ENCODE results near the gene HNRNPA2B1. TPM values are rescaled to one million over a fixed set of nuclear protein-coding genes. Genes with fewer than 3 reads are reported as not detected.

The HNRNPA2B1 gene
- total and polyA plus RNA-seq, 7 donors: 323 to 688 (median 482) TPM

DNA sequence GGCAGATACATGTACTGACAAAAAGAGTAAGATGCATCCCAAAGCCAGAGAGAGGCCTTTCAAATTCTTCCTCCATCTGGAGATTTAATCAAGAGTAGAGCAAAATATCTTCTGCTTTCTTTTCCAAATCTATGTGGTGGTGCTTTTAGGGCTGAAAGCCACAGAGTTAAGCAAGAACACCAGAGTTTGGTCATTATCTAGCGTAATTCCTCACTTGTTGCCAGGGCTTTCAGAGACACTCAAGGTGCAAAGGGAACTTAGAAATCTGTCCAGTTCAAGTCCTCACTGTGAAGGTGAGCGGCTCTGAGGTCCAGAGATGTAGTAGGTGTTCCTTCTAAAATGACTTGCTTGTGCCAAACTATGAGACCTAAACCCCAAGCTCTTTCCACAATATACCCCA lies 59.5 kb downstream of the HNRNPA2B1 start:
- Histone ChIP-seq H3K27ac (no peak overlapping the region), H3K4me1 (no peaks in the 10 kb centered on the region), H3K4me3 (no peak overlapping the region), H3K36me3 (ENCODE audit: insufficient read depth in 1 of 2, low read depth in 1 of 2) (no peaks in the 10 kb centered on the region), H3K27me3 (ENCODE audit: insufficient read depth in 3 of 3, low read length in 2 of 3) (no peaks in the 10 kb centered on the region), H3K9me3 (no peaks in the 10 kb centered on the region)
- DNase-seq: no peak
- WGBS, 3 donors: 85 to 91% (median 86%) methylated on average over 2 of the region's 2 CpGs
- intact Hi-C loops (cut with DNase I): no loop called here
- TF ChIP-seq, protein P1, sequence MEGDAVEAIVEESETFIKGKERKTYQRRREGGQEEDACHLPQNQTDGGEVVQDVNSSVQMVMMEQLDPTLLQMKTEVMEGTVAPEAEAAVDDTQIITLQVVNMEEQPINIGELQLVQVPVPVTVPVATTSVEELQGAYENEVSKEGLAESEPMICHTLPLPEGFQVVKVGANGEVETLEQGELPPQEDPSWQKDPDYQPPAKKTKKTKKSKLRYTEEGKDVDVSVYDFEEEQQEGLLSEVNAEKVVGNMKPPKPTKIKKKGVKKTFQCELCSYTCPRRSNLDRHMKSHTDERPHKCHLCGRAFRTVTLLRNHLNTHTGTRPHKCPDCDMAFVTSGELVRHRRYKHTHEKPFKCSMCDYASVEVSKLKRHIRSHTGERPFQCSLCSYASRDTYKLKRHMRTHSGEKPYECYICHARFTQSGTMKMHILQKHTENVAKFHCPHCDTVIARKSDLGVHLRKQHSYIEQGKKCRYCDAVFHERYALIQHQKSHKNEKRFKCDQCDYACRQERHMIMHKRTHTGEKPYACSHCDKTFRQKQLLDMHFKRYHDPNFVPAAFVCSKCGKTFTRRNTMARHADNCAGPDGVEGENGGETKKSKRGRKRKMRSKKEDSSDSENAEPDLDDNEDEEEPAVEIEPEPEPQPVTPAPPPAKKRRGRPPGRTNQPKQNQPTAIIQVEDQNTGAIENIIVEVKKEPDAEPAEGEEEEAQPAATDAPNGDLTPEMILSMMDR (IDR thresholded peaks at IDR 0.05): no peak
- ATAC-seq: no peak

DNA sequence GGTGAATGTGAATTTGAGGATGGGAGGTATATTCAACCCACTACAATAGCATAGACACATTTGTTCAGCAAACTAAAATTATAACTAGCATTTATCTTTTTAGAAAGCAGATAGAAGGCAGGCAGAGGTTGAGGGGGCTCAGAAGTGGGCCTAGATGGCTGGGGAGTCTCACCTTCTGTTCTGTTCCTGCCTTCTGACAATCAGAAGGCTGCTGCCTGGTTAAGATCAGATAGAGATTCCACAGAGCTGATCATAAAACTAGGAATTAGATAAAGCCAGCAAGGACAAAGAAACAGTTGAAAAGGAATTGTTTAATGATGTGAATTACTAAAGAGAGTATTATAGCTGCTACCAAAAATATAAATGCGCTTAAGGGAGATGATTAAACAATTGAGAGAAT lies 60.2 kb downstream of the HNRNPA2B1 start:
- ATAC-seq: no peak
- no peak for DNase-seq
- Histone ChIP-seq H3K36me3 (ENCODE audit: insufficient read depth in 1 of 2, low read depth in 1 of 2) (no peaks in the 10 kb centered on the region), H3K27ac (no peak overlapping the region), H3K27me3 (ENCODE audit: insufficient read depth in 3 of 3, low read length in 2 of 3) (no peaks in the 10 kb centered on the region), H3K4me3 (no peak overlapping the region), H3K4me1 (no peaks in the 10 kb centered on the region), H3K9me3 (no peaks in the 10 kb centered on the region)
- WGBS, 3 donors: 94 to 100% (median 100%) methylated on average over 1 of the region's 1 CpG
- intact Hi-C loops (cut with DNase I): no loop called here
- TF ChIP-seq, protein P1 (IDR thresholded peaks at IDR 0.05): no peak

Other genes with a start within 250 kb of the HNRNPA2B1 start
- 1 to 10 TPM in 1 of 4 donors, under 1 TPM in 3; 0.44 to 1.1 (median 0.78) TPM for gene NFE2L3, start 48.5 kb downstream of the HNRNPA2B1 start, total RNA-seq
- gene NFE2L3, start 48.5 kb downstream of the HNRNPA2B1 start, polyA plus RNA-seq: 1 to 10 TPM in 1 of 3 donors, under 1 TPM in 2; 0.70 to 1.1 (median 0.72) TPM
- 10 to 100 TPM; 45.3 to 84.9 (median 66.7) TPM for gene CBX3, start 999 bp upstream of the HNRNPA2B1 start, total RNA-seq
- gene CBX3, start 999 bp upstream of the HNRNPA2B1 start, polyA plus RNA-seq: 10 to 100 TPM; 71.6 to 97.0 (median 83.9) TPM
- gene SNX10, start 91.1 kb upstream of the HNRNPA2B1 start, total RNA-seq: 1 to 10 TPM in 3 of 4 donors, under 1 TPM in 1; 0.97 to 1.4 (median 1.1) TPM
- gene SNX10, start 91.1 kb upstream of the HNRNPA2B1 start, polyA plus RNA-seq: under 1 TPM; 0.25 to 0.63 (median 0.34) TPM

Data from psoas muscle (tissue), 8 donors.